GM23338 (cell line): Measurements from ENCODE around the gene DEFB126. TPM values are rescaled to one million over a fixed set of nuclear protein-coding genes. Genes with fewer than 3 reads are reported as not detected.

ENCODE experiments used
- ATAC-seq: fragments of 200-7000 bp; cut with Tn5 transposase; 3 replicates; pipeline ENCODE4 v1.9.1; 2020
- DNase-seq: peaks from one replicate; pipeline ENCODE4 v3.0.0-alpha.2; 2015; ENCODE audit warnings: low spot score
- H2AFZ ChIP-seq: fragments of 200-600 bp; sonication (generic); 2 replicates; pipeline ENCODE4 v1.8.0; 2016; ENCODE audit warnings: antibody characterized with exemption, mild to moderate bottlenecking, moderate library complexity
- H3F3A ChIP-seq: fragments of 200-600 bp; sonication (generic); replicated peaks from 2 replicates; pipeline ENCODE4 v1.8.0; 2017; ENCODE audit warnings: antibody characterized with exemption, mixed run types, low read depth
- H3K27ac ChIP-seq: fragments of 200-600 bp; sonication (generic); 2 replicates; pipeline ENCODE4 v1.6.1; 2016; ENCODE audit warnings: low read depth
- H3K27me3 ChIP-seq: fragments of 200-600 bp; sonication (generic); 2 replicates; pipeline ENCODE4 v1.8.0; 2016; ENCODE audit warnings: mild to moderate bottlenecking, mixed run types, moderate library complexity; ENCODE audit not compliant: insufficient read depth
- H3K36me3 ChIP-seq: fragments of 200-600 bp; sonication (generic); 2 replicates; pipeline ENCODE4 v1.8.0; 2016; ENCODE audit warnings: mild to moderate bottlenecking; ENCODE audit not compliant: insufficient read depth
- H3K4me1 ChIP-seq: fragments of 200-600 bp; sonication (generic); 2 replicates; pipeline ENCODE4 v1.8.0; 2016; ENCODE audit warnings: mild to moderate bottlenecking, moderate library complexity; ENCODE audit not compliant: insufficient read depth
- H3K4me2 ChIP-seq: fragments of 200-600 bp; sonication (generic); 2 replicates; pipeline ENCODE4 v1.7.1; 2017; ENCODE audit warnings: mixed run types
- H3K4me3 ChIP-seq: fragments of 200-600 bp; sonication (generic); 2 replicates; pipeline ENCODE4 v1.6.1; 2016; ENCODE audit warnings: mixed run types
- H3K79me2 ChIP-seq: fragments of 200-600 bp; sonication (generic); replicated peaks from 2 replicates; pipeline ENCODE4 v1.8.0; 2017; ENCODE audit warnings: mild to moderate bottlenecking; ENCODE audit not compliant: insufficient read depth
- H3K9me2 ChIP-seq: fragments of 200-600 bp; sonication (generic); 2 replicates; pipeline ENCODE4 v1.8.0; 2017; ENCODE audit not compliant: insufficient read depth
- H4K20me1 ChIP-seq: fragments of 200-600 bp; sonication (generic); replicated peaks from 2 replicates; pipeline ENCODE4 v1.8.0; 2017; ENCODE audit warnings: mild to moderate bottlenecking; ENCODE audit not compliant: insufficient read depth
- H3K27ac Mint-ChIP-seq: 2 replicates; pipeline ENCODE4 v1.8.0; 2020; ENCODE audit warnings: inconsistent platforms, mild to moderate bottlenecking, moderate library complexity, mixed read lengths
- H3K27me3 Mint-ChIP-seq: 3 replicates; pipeline ENCODE4 v1.8.0; 2022; ENCODE audit warnings: low read depth, mild to moderate bottlenecking, moderate library complexity, mixed read lengths, inconsistent platforms; ENCODE audit not compliant: insufficient read depth, poor library complexity
- H3K36me3 Mint-ChIP-seq: 3 replicates; pipeline ENCODE4 v1.8.0; 2021; ENCODE audit warnings: low read depth, mild to moderate bottlenecking, inconsistent platforms, moderate library complexity, mixed read lengths
- H3K4me1 Mint-ChIP-seq: 3 replicates; pipeline ENCODE4 v1.8.0; 2020; ENCODE audit warnings: mild to moderate bottlenecking, inconsistent platforms, mixed read lengths
- H3K4me3 Mint-ChIP-seq: 3 replicates; pipeline ENCODE4 v1.8.0; 2021; ENCODE audit warnings: moderate library complexity, mild to moderate bottlenecking, inconsistent platforms, mixed read lengths
- H3K9me3 Mint-ChIP-seq: 3 replicates; pipeline ENCODE4 v1.8.0; 2020; ENCODE audit warnings: moderate library complexity, mild to moderate bottlenecking, inconsistent platforms, mixed read lengths
- EZH2 ChIP-seq: fragments of 200-600 bp; sonication (generic); IDR thresholded peaks from one replicate; pipeline ENCODE4 v1.8.0; 2017; ENCODE audit warnings: antibody characterized with exemption, mild to moderate bottlenecking, low read depth; ENCODE audit not compliant: unreplicated experiment
- EZH2phosphoT487 ChIP-seq: fragments of 200-600 bp; sonication (generic); IDR thresholded peaks from one replicate; pipeline ENCODE4 v1.8.1; 2018; ENCODE audit warnings: antibody characterized with exemption; ENCODE audit not compliant: unreplicated experiment
- JUNB ChIP-seq: IDR thresholded peaks from one replicate; pipeline ENCODE4 v1.6.1; 2016; ENCODE audit warnings: antibody characterized with exemption; ENCODE audit not compliant: unreplicated experiment
- NANOG ChIP-seq: IDR thresholded peaks from 2 replicates; pipeline ENCODE4 v1.6.1; 2016; ENCODE audit warnings: antibody characterized with exemption, borderline replicate concordance
- POLR2AphosphoS5 ChIP-seq: IDR thresholded peaks from 2 replicates; pipeline ENCODE4 v1.6.1; 2016; ENCODE audit warnings: antibody characterized with exemption, low read depth
- STAT1 ChIP-seq: IDR thresholded peaks from one replicate; pipeline ENCODE4 v1.6.1; 2016; ENCODE audit warnings: antibody characterized with exemption; ENCODE audit not compliant: unreplicated experiment
- ZNF114 ChIP-seq: fragments of 250-450 bp; sonication (Bioruptor Pico); IDR thresholded peaks from 2 replicates; pipeline ENCODE4 v1.5.0; 2020; ENCODE audit warnings: mild to moderate bottlenecking, moderate library complexity
- ZNF331 ChIP-seq: fragments of 250-450 bp; sonication (Bioruptor Pico); IDR thresholded peaks from 2 replicates; pipeline ENCODE4 v1.5.0; 2020; ENCODE audit warnings: low read depth, mild to moderate bottlenecking, moderate library complexity
- polyA plus RNA-seq: library from polyadenylated mRNA; unstranded; fragments of >200 nt; fragmentation: Nextera tagmentation; extraction: Ambion mirVana; gene quantifications from 2 replicates; pipeline ENCODE4 v1.2.1, GENCODE V29; 2016
- total RNA-seq: library from RNA; depleted of rRNA; stranded (reverse); fragments of >200 nt; shearing (Covaris generic); gene quantifications from 2 replicates; pipeline ENCODE4 v1.2.3, GENCODE V29; 2014
- TF ChIP-seq, protein P1 (sequence below): IDR thresholded peaks from 2 replicates; pipeline ENCODE4 v1.6.1; 2016; ENCODE audit warnings: antibody characterized with exemption
- TF ChIP-seq, protein P2 (sequence below), 2 experiments: fragments of 200-600 bp in 1 of 2; sonication (generic) in 1 of 2; conservative IDR thresholded peaks; 2 replicates each; pipeline versions ENCODE4 v1.5.1 to v1.6.1; 2016 to 2017; ENCODE audit warnings: antibody characterized with exemption in 2 of 2, low read depth in 2 of 2, mild to moderate bottlenecking in 2 of 2, moderate library complexity in 1 of 2
- TF ChIP-seq, protein P3 (sequence below): fragments of 250-450 bp; sonication (Bioruptor Pico); IDR thresholded peaks from 2 replicates; pipeline ENCODE4 v1.5.0; 2020; ENCODE audit warnings: mild to moderate bottlenecking, moderate library complexity

The DEFB126 gene
- total and polyA plus RNA-seq, 2 experiments from 2014 or later: not detected

DNA sequence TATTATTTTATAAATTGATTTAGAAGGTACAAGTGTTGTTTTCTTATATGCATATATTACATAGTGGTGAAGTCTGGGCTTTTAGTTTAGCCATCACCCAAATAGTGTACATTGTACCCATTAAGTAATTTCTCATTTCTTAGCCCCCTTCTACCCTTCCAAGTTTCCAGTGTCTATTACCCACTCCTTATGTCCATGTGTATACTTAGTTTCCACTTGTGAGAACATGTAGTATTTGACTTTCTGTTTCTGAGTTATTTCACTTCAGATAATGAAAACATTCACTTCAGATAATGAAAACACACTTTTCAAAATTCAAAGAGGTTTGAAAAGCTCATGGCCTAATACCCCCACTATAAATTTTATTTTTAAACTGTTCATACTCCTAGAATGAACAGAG lies 40.4 kb upstream of the DEFB126 start (continued):
- TF ChIP-seq STAT1 (no peak), JUNB (no peak), EZH2phosphoT487 (no peak)
- TF ChIP-seq, protein P1, sequence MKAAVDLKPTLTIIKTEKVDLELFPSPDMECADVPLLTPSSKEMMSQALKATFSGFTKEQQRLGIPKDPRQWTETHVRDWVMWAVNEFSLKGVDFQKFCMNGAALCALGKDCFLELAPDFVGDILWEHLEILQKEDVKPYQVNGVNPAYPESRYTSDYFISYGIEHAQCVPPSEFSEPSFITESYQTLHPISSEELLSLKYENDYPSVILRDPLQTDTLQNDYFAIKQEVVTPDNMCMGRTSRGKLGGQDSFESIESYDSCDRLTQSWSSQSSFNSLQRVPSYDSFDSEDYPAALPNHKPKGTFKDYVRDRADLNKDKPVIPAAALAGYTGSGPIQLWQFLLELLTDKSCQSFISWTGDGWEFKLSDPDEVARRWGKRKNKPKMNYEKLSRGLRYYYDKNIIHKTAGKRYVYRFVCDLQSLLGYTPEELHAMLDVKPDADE: no peak

DNA sequence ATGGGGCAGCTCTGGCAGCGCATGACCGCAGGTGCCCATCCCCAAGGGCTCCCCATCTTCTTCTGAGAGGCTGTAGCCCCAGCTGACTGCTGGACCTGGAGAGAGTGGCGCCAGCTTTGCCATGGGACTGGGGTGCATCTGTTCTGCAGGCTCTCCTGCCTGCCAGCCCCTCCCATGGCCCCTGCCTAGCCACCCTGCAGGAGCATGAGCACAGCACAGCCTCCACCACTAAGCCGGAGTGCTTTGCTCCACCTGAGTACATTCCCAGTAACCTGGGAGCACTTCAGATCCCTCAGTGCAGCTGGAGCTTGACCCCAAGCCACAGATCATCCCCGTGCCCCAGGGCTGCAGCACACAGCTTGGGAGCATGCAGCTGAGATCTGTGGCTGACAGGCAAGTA lies 38.9 kb upstream of the DEFB126 start:
- ATAC-seq: no peak
- Histone ChIP-seq H3K4me3 (no peak overlapping the region), H3K9me2 (no peaks in the 10 kb centered on the region), H4K20me1 (no peaks in the 10 kb centered on the region), H2AFZ (no peak overlapping the region), H3K27me3 (peaks cover 8% of the 10 kb centered on the region; the same call in 1 of the 2 replicates), H3F3A (no peaks in the 10 kb centered on the region), H3K4me2 (no peak overlapping the region), H3K4me1 (peaks cover 13% of the 10 kb centered on the region), H3K36me3 (no peaks in the 10 kb centered on the region), H3K27ac (no peak overlapping the region), H3K79me2 (no peaks in the 10 kb centered on the region)
- Mint-ChIP-seq H3K4me1 (peaks cover 9% of the 10 kb centered on the region), H3K27me3 (no peaks in the 10 kb centered on the region), H3K36me3 (no peaks in the 10 kb centered on the region), H3K27ac (no peak overlapping the region), H3K9me3 (no peaks in the 10 kb centered on the region; the same call in 2 of the 3 replicates), H3K4me3 (no peak overlapping the region)
- DNase-seq: no peak
- TF ChIP-seq, protein P2, sequence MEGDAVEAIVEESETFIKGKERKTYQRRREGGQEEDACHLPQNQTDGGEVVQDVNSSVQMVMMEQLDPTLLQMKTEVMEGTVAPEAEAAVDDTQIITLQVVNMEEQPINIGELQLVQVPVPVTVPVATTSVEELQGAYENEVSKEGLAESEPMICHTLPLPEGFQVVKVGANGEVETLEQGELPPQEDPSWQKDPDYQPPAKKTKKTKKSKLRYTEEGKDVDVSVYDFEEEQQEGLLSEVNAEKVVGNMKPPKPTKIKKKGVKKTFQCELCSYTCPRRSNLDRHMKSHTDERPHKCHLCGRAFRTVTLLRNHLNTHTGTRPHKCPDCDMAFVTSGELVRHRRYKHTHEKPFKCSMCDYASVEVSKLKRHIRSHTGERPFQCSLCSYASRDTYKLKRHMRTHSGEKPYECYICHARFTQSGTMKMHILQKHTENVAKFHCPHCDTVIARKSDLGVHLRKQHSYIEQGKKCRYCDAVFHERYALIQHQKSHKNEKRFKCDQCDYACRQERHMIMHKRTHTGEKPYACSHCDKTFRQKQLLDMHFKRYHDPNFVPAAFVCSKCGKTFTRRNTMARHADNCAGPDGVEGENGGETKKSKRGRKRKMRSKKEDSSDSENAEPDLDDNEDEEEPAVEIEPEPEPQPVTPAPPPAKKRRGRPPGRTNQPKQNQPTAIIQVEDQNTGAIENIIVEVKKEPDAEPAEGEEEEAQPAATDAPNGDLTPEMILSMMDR (conservative IDR thresholded peaks at IDR 0.05; ENCODE audit: low read depth in 2 of 2): no peak
- TF ChIP-seq EZH2phosphoT487 (no peak), NANOG (no peak), ZNF114 (CRISPR knock-in tag) (no peak), EZH2 (no peak), STAT1 (no peak), JUNB (no peak), ZNF331 (CRISPR knock-in tag) (no peak), POLR2AphosphoS5 (no peak)
- TF ChIP-seq, protein P1: no peak
- TF ChIP-seq, protein P3, sequence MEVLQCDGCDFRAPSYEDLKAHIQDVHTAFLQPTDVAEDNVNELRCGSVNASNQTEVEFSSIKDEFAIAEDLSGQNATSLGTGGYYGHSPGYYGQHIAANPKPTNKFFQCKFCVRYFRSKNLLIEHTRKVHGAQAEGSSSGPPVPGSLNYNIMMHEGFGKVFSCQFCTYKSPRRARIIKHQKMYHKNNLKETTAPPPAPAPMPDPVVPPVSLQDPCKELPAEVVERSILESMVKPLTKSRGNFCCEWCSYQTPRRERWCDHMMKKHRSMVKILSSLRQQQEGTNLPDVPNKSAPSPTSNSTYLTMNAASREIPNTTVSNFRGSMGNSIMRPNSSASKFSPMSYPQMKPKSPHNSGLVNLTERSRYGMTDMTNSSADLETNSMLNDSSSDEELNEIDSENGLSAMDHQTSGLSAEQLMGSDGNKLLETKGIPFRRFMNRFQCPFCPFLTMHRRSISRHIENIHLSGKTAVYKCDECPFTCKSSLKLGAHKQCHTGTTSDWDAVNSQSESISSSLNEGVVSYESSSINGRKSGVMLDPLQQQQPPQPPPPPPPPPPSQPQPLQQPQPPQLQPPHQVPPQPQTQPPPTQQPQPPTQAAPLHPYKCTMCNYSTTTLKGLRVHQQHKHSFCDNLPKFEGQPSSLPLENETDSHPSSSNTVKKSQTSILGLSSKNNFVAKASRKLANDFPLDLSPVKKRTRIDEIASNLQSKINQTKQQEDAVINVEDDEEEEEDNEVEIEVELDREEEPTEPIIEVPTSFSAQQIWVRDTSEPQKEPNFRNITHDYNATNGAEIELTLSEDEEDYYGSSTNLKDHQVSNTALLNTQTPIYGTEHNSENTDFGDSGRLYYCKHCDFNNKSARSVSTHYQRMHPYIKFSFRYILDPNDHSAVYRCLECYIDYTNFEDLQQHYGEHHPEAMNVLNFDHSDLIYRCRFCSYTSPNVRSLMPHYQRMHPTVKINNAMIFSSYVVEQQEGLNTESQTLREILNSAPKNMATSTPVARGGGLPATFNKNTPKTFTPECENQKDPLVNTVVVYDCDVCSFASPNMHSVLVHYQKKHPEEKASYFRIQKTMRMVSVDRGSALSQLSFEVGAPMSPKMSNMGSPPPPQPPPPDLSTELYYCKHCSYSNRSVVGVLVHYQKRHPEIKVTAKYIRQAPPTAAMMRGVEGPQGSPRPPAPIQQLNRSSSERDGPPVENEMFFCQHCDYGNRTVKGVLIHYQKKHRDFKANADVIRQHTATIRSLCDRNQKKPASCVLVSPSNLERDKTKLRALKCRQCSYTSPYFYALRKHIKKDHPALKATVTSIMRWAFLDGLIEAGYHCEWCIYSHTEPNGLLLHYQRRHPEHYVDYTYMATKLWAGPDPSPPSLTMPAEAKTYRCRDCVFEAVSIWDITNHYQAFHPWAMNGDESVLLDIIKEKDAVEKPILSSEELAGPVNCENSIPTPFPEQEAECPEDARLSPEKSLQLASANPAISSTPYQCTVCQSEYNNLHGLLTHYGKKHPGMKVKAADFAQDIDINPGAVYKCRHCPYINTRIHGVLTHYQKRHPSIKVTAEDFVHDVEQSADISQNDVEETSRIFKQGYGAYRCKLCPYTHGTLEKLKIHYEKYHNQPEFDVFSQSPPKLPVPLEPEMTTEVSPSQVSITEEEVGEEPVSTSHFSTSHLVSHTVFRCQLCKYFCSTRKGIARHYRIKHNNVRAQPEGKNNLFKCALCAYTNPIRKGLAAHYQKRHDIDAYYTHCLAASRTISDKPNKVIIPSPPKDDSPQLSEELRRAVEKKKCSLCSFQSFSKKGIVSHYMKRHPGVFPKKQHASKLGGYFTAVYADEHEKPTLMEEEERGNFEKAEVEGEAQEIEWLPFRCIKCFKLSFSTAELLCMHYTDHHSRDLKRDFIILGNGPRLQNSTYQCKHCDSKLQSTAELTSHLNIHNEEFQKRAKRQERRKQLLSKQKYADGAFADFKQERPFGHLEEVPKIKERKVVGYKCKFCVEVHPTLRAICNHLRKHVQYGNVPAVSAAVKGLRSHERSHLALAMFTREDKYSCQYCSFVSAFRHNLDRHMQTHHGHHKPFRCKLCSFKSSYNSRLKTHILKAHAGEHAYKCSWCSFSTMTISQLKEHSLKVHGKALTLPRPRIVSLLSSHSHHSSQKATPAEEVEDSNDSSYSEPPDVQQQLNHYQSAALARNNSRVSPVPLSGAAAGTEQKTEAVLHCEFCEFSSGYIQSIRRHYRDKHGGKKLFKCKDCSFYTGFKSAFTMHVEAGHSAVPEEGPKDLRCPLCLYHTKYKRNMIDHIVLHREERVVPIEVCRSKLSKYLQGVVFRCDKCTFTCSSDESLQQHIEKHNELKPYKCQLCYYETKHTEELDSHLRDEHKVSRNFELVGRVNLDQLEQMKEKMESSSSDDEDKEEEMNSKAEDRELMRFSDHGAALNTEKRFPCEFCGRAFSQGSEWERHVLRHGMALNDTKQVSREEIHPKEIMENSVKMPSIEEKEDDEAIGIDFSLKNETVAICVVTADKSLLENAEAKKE (CRISPR knock-in tag): no peak
